ENCODE data around the gene GSK3A. TPM values are rescaled to one million over a fixed set of nuclear protein-coding genes. Genes with fewer than 3 reads are reported as not detected.
A peak's percentile ranks its signal among the peaks of the same experiment; 100 is the strongest.

Gene GSK3A
- total RNA-seq, 1 donor from 2014 or later = 52.3 TPM

GRCh38 chr19:42214810-42215485 is 27.5 kb downstream of the GSK3A start:
- no peak overlapping the region for H3K4me3 Mint-ChIP-seq (ENCODE audit: unreplicated experiment)
- peaks cover 13% of the 10 kb centered on the region for H3K36me3 Mint-ChIP-seq (ENCODE audit: unreplicated experiment)
- no peak for TF ChIP-seq CTCF (IDR thresholded peaks at IDR 0.05)
- peaks cover 37% of the 10 kb centered on the region for H3K4me1 Mint-ChIP-seq (ENCODE audit: unreplicated experiment)
- no peak overlapping the region for H3K27ac Mint-ChIP-seq (ENCODE audit: unreplicated experiment)
- no peaks in the 10 kb centered on the region for H3K9me3 Mint-ChIP-seq (ENCODE audit: unreplicated experiment)
- no peak for DNase-seq (ENCODE audit: extremely low spot score, unreplicated experiment)
- H3K27me3 Mint-ChIP-seq (ENCODE audit: unreplicated experiment) = no peaks in the 10 kb centered on the region

- no peaks in the 10 kb centered on the region for H3K9me3 Mint-ChIP-seq (ENCODE audit: unreplicated experiment)
- no peak overlapping the region for H3K4me3 Mint-ChIP-seq (ENCODE audit: unreplicated experiment)
- H3K36me3 Mint-ChIP-seq (ENCODE audit: unreplicated experiment) = peaks cover 27% of the 10 kb centered on the region
- no peaks in the 10 kb centered on the region for H3K27me3 Mint-ChIP-seq (ENCODE audit: unreplicated experiment)
- peaks cover 26% of the 10 kb centered on the region for H3K4me1 Mint-ChIP-seq (ENCODE audit: unreplicated experiment)
- no peak overlapping the region for H3K27ac Mint-ChIP-seq (ENCODE audit: unreplicated experiment)
- DNase-seq (ENCODE audit: extremely low spot score, unreplicated experiment) = no peak
- no peak for TF ChIP-seq CTCF (IDR thresholded peaks at IDR 0.05)
These were observed 29.5 kb downstream of the GSK3A start for GRCh38 chr19:42212886-42213285.

GRCh38 chr19:42208612-42209011 is 33.8 kb downstream of the GSK3A start:
- DNase-seq (ENCODE audit: extremely low spot score, unreplicated experiment) = no peak
- Mint-ChIP-seq H3K27ac (ENCODE audit: unreplicated experiment) (no peak overlapping the region), H3K4me1 (ENCODE audit: unreplicated experiment) (peaks cover 18% of the 10 kb centered on the region), H3K36me3 (ENCODE audit: unreplicated experiment) (peaks cover 41% of the 10 kb centered on the region), H3K9me3 (ENCODE audit: unreplicated experiment) (no peaks in the 10 kb centered on the region), H3K27me3 (ENCODE audit: unreplicated experiment) (no peaks in the 10 kb centered on the region), H3K4me3 (ENCODE audit: unreplicated experiment) (no peak overlapping the region)
- TF ChIP-seq CTCF (IDR thresholded peaks at IDR 0.05) = no peak

GRCh38 chr19:42207767-42208271 is 34.6 kb downstream of the GSK3A start:
- Mint-ChIP-seq H3K27ac (ENCODE audit: unreplicated experiment) (peak overlapping the region; percentile 20), H3K36me3 (ENCODE audit: unreplicated experiment) (peaks cover 40% of the 10 kb centered on the region), H3K27me3 (ENCODE audit: unreplicated experiment) (no peaks in the 10 kb centered on the region), H3K4me3 (ENCODE audit: unreplicated experiment) (no peak overlapping the region), H3K9me3 (ENCODE audit: unreplicated experiment) (no peaks in the 10 kb centered on the region), H3K4me1 (ENCODE audit: unreplicated experiment) (peaks cover 16% of the 10 kb centered on the region)
- no peak for DNase-seq (ENCODE audit: extremely low spot score, unreplicated experiment)
- no peak for TF ChIP-seq CTCF (IDR thresholded peaks at IDR 0.05)

- Mint-ChIP-seq H3K4me1 (ENCODE audit: unreplicated experiment) (peaks cover 16% of the 10 kb centered on the region), H3K27me3 (ENCODE audit: unreplicated experiment) (no peaks in the 10 kb centered on the region), H3K4me3 (ENCODE audit: unreplicated experiment) (no peak overlapping the region), H3K9me3 (ENCODE audit: unreplicated experiment) (no peaks in the 10 kb centered on the region), H3K36me3 (ENCODE audit: unreplicated experiment) (peaks cover 43% of the 10 kb centered on the region), H3K27ac (ENCODE audit: unreplicated experiment) (peak overlapping the region; percentile 20)
- no peak for TF ChIP-seq CTCF (IDR thresholded peaks at IDR 0.05)
- no peak for DNase-seq (ENCODE audit: extremely low spot score, unreplicated experiment)
These were observed 35.3 kb downstream of the GSK3A start for GRCh38 chr19:42206871-42207755.

All from osteocyte (in vitro differentiated cells).